DLD1 (cell line): ENCODE data around the gene SERPINB6.
"Not testable (repeated sequence)": the region's sequence is repeated elsewhere in the genome, so short reads cannot be mapped to it uniquely, and the experiment has no call there.

Experiments
- in situ Hi-C: cut with HindIII; loops from 2 replicates; pipeline ENCODE4 v1.10.0; 2017; ENCODE audit warnings: low sequenced_read_pairs

The SERPINB6 gene

DNA sequence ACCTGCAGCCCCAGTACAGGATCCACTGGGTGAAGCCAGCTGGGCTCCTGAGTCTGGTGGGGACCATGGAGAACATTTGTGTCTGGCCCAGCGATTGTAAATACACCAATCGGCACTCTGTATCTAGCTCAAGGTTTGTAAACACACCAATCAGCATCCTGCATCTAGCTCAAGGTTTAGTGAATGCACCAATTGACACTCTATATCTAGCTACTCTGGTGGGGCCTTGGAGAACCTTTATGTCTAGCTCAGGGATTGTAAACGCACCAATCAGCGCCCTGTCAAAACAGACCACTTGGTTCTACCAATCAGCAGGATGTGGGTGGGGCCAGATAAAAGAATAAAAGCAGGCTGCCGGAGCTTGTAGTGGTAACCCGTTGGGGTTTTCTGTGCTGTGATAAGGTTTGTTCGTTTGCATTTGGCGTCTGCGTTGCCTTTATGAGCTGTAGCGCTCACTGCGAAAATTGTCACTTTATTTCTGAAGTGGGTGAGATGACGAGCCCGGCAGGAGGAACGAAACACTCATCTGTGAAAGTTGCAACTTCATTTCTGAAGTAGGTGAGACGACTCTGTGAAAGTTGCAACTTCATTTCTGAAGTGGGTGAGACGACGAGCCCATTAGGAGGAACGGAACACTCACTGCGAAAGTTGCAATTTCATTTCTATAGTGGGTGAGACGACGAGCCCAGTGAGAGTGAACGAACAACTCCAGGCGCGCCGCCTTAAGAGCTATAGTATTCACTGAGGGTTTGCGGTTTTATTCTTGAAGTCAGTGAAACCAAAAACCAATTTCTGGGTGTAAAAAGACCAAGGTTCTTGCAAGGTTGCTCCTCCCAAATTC, 31.1 kb downstream of the SERPINB6 start:
- in situ Hi-C loops = no loop called here

- in situ Hi-C loops = no loop called here
Observed at GRCh38 chr6:2939315-2940009, 31.9 kb downstream of the SERPINB6 start.

GRCh38 chr6:2938632-2939083, 32.7 kb downstream of the SERPINB6 start:
- in situ Hi-C loops = no loop called here

DNA sequence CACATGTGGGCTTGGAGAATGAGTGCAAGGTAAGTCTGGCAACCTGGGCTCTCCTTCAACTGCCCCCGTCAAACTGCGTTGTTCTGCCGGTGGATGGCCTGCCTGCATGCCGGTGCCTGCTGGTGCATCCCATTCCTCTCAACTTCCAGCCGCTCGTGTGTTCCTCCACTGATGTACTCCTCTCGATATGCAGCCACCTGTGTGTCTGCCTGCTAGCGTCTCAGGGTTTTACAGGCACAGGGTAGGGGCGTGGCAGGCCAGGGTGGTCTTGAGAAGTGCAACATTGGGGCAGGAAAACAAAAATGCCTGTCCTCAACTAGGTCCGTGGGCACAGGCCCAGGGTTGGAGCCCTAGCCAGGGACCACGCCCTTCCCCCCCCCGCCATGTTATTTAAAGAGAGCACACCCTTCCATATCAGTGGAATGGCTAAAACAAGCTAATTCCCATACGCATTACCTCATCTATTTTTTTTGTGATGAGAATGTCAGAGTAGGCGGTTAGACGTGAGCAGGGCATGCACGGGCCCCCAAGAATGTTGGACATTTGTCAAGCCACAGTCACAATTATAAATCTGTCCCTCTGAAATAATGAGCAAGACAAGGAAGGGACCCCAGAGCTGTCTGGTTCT, 33.2 kb downstream of the SERPINB6 start:
- in situ Hi-C loops = no loop called here

GRCh38 chr6:2937627-2938003, 33.8 kb downstream of the SERPINB6 start:
- in situ Hi-C loops = no loop called here

- in situ Hi-C loops = no loop called here
Observed at GRCh38 chr6:2935566-2936291, 35.6 kb downstream of the SERPINB6 start.

DNA sequence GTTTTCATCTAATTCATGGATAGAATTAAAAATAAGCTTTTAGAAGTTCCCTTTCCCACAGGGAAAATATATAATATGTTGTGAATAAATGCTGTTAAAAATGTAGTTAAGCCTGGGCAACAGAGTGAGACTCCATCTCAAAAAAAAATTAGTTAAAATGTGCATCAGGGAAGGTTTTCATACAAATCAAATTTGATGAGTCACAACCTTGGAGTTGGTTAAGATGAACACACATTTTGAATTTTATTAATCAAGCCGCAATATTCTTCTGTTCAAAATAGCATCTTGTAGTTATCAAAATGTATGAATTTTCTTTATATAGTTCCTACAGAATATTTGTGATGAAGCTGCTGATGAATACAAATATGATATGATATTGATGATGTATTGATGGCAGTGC, 37.3 kb downstream of the SERPINB6 start:
- in situ Hi-C loops = no loop called here

DNA sequence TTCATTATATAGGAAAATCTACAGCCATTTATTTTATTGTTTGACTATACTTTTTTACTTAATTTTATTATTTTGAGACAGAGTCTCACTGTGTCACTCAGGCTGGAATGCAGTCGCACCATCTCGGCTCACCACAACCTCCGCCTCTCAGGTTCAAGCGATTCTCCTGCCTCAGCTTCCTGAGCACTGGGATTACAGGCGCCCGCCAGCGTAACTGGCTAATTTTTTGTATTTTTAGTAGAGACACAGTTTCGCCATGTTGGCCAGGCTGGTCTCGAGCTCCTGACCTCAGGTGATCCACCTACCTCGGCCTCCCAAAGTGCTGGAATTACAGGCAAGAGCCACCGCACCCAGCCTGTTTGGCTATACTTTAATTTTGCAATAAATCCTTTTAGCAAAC, 38.5 kb downstream of the SERPINB6 start:
- in situ Hi-C loops = not testable (repeated sequence)

- in situ Hi-C loops = no loop called here
Observed at GRCh38 chr6:2931970-2932748, 39.2 kb downstream of the SERPINB6 start.

GRCh38 chr6:2931055-2931454, 40.3 kb downstream of the SERPINB6 start:
- in situ Hi-C loops = no loop called here

DNA sequence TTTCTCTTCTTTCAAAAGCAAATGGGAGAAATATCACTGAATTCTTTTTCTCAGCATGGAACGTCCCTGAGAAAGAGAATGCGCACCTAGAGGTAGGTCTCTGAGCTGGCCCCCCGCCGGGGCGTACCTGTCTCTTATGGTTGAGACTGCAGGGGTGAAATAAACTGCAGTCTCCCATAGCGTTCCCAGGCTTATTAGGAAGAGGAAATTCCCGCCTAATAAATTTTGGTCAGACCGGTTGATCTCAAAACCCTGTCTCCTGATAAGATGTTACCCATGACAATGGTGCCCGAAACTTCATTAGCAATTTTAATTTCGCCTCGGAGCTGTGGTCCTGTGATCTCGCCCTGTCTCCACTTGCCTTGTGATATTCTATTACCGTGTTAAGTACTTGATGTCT, 43.4 kb downstream of the SERPINB6 start:
- in situ Hi-C loops = not testable (repeated sequence)

GRCh38 chr6:2925842-2926747, 45.3 kb downstream of the SERPINB6 start:
- in situ Hi-C loops = not testable (repeated sequence)

GRCh38 chr6:2921520-2922115, 49.7 kb downstream of the SERPINB6 start:
- in situ Hi-C loops = no loop called here

- in situ Hi-C loops = no loop called here
Observed at GRCh38 chr6:2920671-2921112, 50.7 kb downstream of the SERPINB6 start.

GRCh38 chr6:2919886-2920285, 51.5 kb downstream of the SERPINB6 start:
- in situ Hi-C loops = no loop called here

DNA sequence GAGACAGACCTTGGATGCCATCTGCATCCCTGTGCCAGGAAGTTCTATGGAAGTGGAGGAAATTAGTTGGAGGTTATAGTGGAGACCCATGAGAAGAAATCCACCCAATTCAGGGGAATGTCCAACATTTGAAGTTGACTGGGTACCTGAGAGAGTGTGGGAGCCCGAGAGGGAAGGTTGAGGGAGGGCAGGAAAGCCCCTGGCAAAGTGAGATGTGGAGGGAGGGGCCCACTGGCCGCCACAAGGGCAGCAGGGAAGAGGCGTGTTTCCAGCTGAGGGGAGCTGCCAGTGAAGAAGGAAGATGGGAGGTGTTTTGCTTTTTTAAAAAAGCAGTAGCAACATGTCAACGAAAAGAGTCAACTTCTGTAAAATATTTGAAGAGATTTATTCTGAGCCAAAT, 52.0 kb downstream of the SERPINB6 start:
- in situ Hi-C loops = no loop called here

DNA sequence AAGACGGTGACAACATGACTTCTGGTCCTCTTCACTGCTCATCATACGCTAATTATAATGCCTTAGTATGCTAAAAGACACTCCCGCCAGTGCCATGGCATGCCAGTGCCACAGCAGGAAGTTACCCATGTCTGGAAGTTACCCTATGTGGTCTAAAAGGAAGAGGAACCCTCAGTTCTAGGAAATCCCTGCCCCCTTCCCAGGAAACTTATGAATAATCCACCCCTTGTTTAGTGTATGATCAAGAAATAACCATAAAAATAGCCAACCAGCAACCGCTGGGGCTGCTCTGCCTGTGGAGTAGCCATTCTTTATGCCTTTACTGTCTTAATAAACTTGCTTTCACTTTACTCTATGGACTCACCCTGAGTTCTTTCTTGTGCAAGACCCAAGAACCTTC, 52.4 kb downstream of the SERPINB6 start:
- in situ Hi-C loops = no loop called here

- in situ Hi-C loops = no loop called here
Observed at GRCh38 chr6:2917801-2918445, 53.4 kb downstream of the SERPINB6 start.
